ENCODE results near the gene CIRBP. TPM values are rescaled to one million over a fixed set of nuclear protein-coding genes. Genes with fewer than 3 reads are reported as not detected.

Gene CIRBP
- total RNA-seq, 2 experiments from 2014 or later: 278 to 309 TPM

- POLR2A ChIA-PET: no interaction called here
- no peaks in the 10 kb centered on the region for H4K20me1 ChIP-seq (ENCODE audit: insufficient read depth, low read length)
- no peaks in the 10 kb centered on the region for H3K9me2 ChIP-seq (ENCODE audit: insufficient read depth, low read length)
- TF ChIP-seq CTCF (conservative IDR thresholded peaks at IDR 0.05; ENCODE audit: low read length) (no peak), EZH2phosphoT487 (IDR thresholded peaks at IDR 0.05; ENCODE audit: borderline replicate concordance, low read depth, low read length) (no peak)
- no peak overlapping the region for H3K4me3 ChIP-seq (ENCODE audit: low read depth, low read length, poor library complexity, severe bottlenecking)
- no peak overlapping the region for H3K4me2 ChIP-seq (ENCODE audit: low read length)
- CTCF ChIA-PET (ENCODE audit: unreplicated experiment): no interaction called here
- H3K4me1 ChIP-seq (ENCODE audit: insufficient read depth, low read length, poor library complexity, severe bottlenecking): no peaks in the 10 kb centered on the region
- H3K27ac ChIP-seq (ENCODE audit: low read depth, low read length, poor library complexity, severe bottlenecking): no peak overlapping the region
- no peak for DNase-seq (ENCODE audit: low spot score)
- intact Hi-C loops (cut with micrococcal nuclease; ENCODE audit: unreplicated experiment): no loop called here
- no TSS peak for BruUV-seq (replicated peaks)
- H3K9me3 ChIP-seq (ENCODE audit: low read length): no peaks in the 10 kb centered on the region
- H2AFZ ChIP-seq (ENCODE audit: low read length): no peak overlapping the region
- no peaks in the 10 kb centered on the region for H3K79me2 ChIP-seq (ENCODE audit: insufficient read depth, low read depth, low read length)
- H3K36me3 ChIP-seq (ENCODE audit: insufficient read depth, low read length): peaks cover 47% of the 10 kb centered on the region
Measured at GRCh38 chr19:1226227-1226518, 43.0 kb upstream of the CIRBP start.

DNA sequence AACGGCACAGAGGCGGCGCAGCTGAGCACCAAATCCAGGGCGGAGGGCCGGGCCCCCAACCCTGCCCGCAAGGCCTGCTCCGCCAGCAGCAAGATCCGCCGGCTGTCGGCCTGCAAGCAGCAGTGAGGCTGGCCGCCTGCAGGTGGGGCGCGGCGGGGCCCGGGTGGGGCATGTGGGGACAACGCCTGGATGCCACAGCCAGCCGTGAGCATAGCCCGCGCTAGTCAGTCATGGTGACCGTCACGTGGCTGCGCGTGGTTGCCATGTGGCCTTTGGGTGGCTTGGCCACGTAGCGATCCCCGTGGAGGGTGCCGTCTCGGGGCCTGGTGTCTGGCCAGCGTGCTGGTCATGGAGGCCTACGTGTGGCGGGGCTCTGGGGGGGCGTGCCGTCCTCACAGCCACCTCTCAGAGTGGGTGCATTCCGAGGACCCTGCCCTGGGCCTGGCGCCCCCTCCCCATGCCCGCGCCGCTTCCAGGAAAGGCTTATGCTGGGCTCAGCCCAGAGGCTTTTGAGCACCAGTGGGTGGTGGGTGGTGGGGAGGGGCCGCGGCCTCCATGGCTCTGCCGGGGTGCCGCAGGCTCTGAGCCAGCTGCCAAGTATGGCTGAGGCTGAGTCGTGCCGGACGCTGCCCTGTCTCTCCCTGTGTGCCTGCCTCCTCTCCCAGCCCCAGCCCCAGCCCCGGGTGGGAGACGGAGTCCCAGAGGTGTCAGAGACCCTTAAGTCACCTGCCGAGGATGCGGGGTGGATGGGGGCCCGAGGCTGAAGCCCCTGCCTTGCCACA is 42.4 kb upstream of the CIRBP start:
- Histone ChIP-seq H3K4me3 (ENCODE audit: low read depth, low read length, poor library complexity, severe bottlenecking) (no peak overlapping the region), H3K4me1 (ENCODE audit: insufficient read depth, low read length, poor library complexity, severe bottlenecking) (no peaks in the 10 kb centered on the region), H4K20me1 (ENCODE audit: insufficient read depth, low read length) (no peaks in the 10 kb centered on the region), H3K27ac (ENCODE audit: low read depth, low read length, poor library complexity, severe bottlenecking) (no peak overlapping the region), H3K9me2 (ENCODE audit: insufficient read depth, low read length) (no peaks in the 10 kb centered on the region), H2AFZ (ENCODE audit: low read length) (no peak overlapping the region), H3K9me3 (ENCODE audit: low read length) (no peaks in the 10 kb centered on the region), H3K79me2 (ENCODE audit: insufficient read depth, low read depth, low read length) (no peaks in the 10 kb centered on the region), H3K36me3 (ENCODE audit: insufficient read depth, low read length) (peaks cover 46% of the 10 kb centered on the region), H3K4me2 (ENCODE audit: low read length) (no peak overlapping the region)
- intact Hi-C loops (cut with micrococcal nuclease; ENCODE audit: unreplicated experiment): no loop called here
- no peak for TF ChIP-seq EZH2phosphoT487 (IDR thresholded peaks at IDR 0.05; ENCODE audit: borderline replicate concordance, low read depth, low read length)
- no peak for TF ChIP-seq CTCF (conservative IDR thresholded peaks at IDR 0.05; ENCODE audit: low read length)
- no peak for DNase-seq (ENCODE audit: low spot score)
- CTCF ChIA-PET (ENCODE audit: unreplicated experiment): no interaction called here
- POLR2A ChIA-PET: no interaction called here
- no TSS peak for BruUV-seq (replicated peaks)

DNA sequence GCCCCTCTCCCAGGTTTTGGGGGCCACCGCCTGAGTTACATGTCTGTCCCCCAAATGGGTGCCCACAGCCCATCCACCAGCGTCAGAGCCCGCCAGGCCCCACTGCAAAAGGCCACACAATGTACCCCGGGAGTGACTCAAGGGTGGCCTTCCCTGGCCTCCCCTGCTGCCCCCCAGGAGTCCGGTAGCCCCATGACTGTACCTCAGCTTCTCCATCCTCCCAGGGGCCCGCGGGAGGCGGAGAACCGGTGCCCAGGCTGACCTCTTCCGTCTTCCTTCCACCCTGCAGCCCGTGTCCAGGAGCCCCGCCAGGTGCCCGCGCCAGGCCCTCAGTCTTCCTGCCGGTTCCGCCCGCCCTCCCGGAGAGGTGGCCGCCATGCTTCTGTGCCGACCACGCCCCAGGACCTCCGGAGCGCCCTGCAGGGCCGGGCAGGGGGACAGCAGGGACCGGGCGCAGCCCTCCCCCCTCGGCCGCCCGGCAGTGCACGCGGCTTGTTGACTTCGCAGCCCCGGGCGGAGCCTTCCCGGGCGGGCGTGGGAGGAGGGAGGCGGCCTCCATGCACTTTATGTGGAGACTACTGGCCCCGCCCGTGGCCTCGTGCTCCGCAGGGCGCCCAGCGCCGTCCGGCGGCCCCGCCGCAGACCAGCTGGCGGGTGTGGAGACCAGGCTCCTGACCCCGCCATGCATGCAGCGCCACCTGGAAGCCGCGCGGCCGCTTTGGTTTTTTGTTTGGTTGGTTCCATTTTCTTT is 41.7 kb upstream of the CIRBP start:
- Histone ChIP-seq H3K4me1 (ENCODE audit: insufficient read depth, low read length, poor library complexity, severe bottlenecking) (no peaks in the 10 kb centered on the region), H3K4me3 (ENCODE audit: low read depth, low read length, poor library complexity, severe bottlenecking) (no peak overlapping the region), H3K27ac (ENCODE audit: low read depth, low read length, poor library complexity, severe bottlenecking) (no peak overlapping the region), H3K4me2 (ENCODE audit: low read length) (no peak overlapping the region), H3K9me3 (ENCODE audit: low read length) (no peaks in the 10 kb centered on the region), H3K36me3 (ENCODE audit: insufficient read depth, low read length) (peaks cover 42% of the 10 kb centered on the region), H3K79me2 (ENCODE audit: insufficient read depth, low read depth, low read length) (no peaks in the 10 kb centered on the region), H2AFZ (ENCODE audit: low read length) (no peak overlapping the region), H4K20me1 (ENCODE audit: insufficient read depth, low read length) (no peaks in the 10 kb centered on the region), H3K9me2 (ENCODE audit: insufficient read depth, low read length) (no peaks in the 10 kb centered on the region)
- no peak for TF ChIP-seq EZH2phosphoT487 (IDR thresholded peaks at IDR 0.05; ENCODE audit: borderline replicate concordance, low read depth, low read length)
- TF ChIP-seq CTCF (conservative IDR thresholded peaks at IDR 0.05; ENCODE audit: low read length): no peak
- POLR2A ChIA-PET: no interaction called here
- DNase-seq (ENCODE audit: low spot score): no peak
- CTCF ChIA-PET (ENCODE audit: unreplicated experiment): no interaction called here
- no TSS peak for BruUV-seq (replicated peaks)
- intact Hi-C loops (cut with micrococcal nuclease; ENCODE audit: unreplicated experiment): no loop called here

Data from OCI-LY7 (cell line).